SH-SY5Y (cell line): Measurements from ENCODE around the gene RPL4.

Source experiments
- GATA2 ChIP-seq: IDR thresholded peaks from 2 replicates; pipeline ENCODE4 v1.6.1; 2011; ENCODE audit warnings: mild to moderate bottlenecking, low read depth, low read length
- GATA3 ChIP-seq: IDR thresholded peaks from 2 replicates; pipeline ENCODE4 v1.6.1; 2011; ENCODE audit warnings: low read depth, mild to moderate bottlenecking, low read length, moderate library complexity

DNA sequence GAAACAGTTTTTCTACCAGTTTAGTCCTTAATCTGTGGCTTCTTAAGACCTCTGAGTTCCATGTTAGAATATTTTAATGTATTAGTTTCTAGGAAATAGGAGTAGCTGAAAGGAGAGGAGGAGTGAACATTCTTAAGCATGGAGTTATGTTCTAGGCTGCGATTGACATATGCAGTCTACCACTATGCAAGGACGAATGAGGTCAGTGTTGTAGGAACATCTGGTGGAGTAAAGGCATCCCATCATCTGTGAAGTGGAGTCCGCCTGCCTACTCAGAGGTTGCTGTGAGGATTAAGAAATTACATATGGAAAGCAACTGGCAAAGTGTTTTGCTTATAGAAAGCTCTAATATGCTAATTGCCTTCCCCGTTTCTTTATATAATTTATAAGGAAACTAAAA lies 52.2 kb downstream of the RPL4 start:
- TF ChIP-seq GATA2 (no peak), GATA3 (no peak)
